Tibial nerve (tissue), 3 donors: ENCODE results near the gene CDCP1.
"Not testable (repeated sequence)": the region's sequence is repeated elsewhere in the genome, so short reads cannot be mapped to it uniquely, and the experiment has no call there.

ENCODE experiments used
- CTCF ChIP-seq, 5 experiments: fragments of 200-600 bp in 3 of 5; fragments of 450-650 bp in 2 of 5; sonication (generic) in 3 of 5; IDR thresholded peaks; one replicate each; pipeline ENCODE4 v1.5.1; 2016 to 2019; ENCODE audit warnings: antibody characterized with exemption in 5 of 5, mild to moderate bottlenecking in 3 of 5, moderate library complexity in 2 of 5
- POLR2A ChIP-seq, 2 donors: fragments of 450-650 bp; IDR thresholded peaks; one replicate each; pipeline ENCODE4 v1.6.1; 2017; ENCODE audit warnings: antibody characterized with exemption in 2 of 2, mild to moderate bottlenecking in 2 of 2, moderate library complexity in 2 of 2

GRCh38 chr3:45140770-45141155, 5.4 kb downstream of the CDCP1 start:
- not testable (repeated sequence) for TF ChIP-seq CTCF, POLR2A (IDR thresholded peaks at IDR 0.05)
